Lung (tissue), 12 donors: Measurements from ENCODE around the gene DLEC1. TPM values are rescaled to one million over a fixed set of nuclear protein-coding genes. Genes with fewer than 3 reads are reported as not detected.

Experiments
- ATAC-seq: fragments of 200-7000 bp; cut with Tn5 transposase; one replicate; pipeline ENCODE4 v1.9.1; 2020; ENCODE audit warnings: moderate number of reproducible peaks; ENCODE audit not compliant: insufficient read depth, low FRiP score
- DNase-seq, 3 donors: peaks; one replicate each; pipeline ENCODE4 v3.0.0-alpha.2; 2013 to 2017
- H3K27ac ChIP-seq, 2 donors: one replicate each; pipeline ENCODE4 v1.5.1; 2013; ENCODE audit warnings: mild to moderate bottlenecking in 2 of 2, moderate library complexity in 2 of 2, control low read depth in 1 of 2, inconsistent platforms in 1 of 2, low read depth in 1 of 2, low read length in 1 of 2
- H3K27me3 ChIP-seq, 3 donors: one replicate each; pipeline ENCODE4 v1.5.1; 2013; ENCODE audit warnings: low read length in 2 of 3; ENCODE audit not compliant: control insufficient read depth in 3 of 3, insufficient read depth in 3 of 3
- H3K36me3 ChIP-seq, 4 donors: one replicate each; pipeline ENCODE4 v1.5.1; 2013; ENCODE audit warnings: low read length in 4 of 4, mild to moderate bottlenecking in 1 of 4, moderate library complexity in 1 of 4; ENCODE audit not compliant: control insufficient read depth in 4 of 4, insufficient read depth in 4 of 4
- H3K4me1 ChIP-seq, 5 donors: one replicate each; pipeline ENCODE4 v1.5.1; 2013; ENCODE audit warnings: low read length in 5 of 5, mild to moderate bottlenecking in 2 of 5, moderate library complexity in 1 of 5; ENCODE audit not compliant: control insufficient read depth in 5 of 5, insufficient read depth in 5 of 5
- H3K4me3 ChIP-seq: one replicate; pipeline ENCODE4 v1.5.1; 2013; ENCODE audit warnings: mild to moderate bottlenecking, control low read depth, moderate library complexity
- H3K9ac ChIP-seq, 2 donors: one replicate each; pipeline ENCODE4 v1.5.1; 2013; ENCODE audit warnings: low read length in 2 of 2, control low read depth in 1 of 2; ENCODE audit not compliant: insufficient read depth in 1 of 2
- H3K9me3 ChIP-seq, 4 donors: one replicate each; pipeline ENCODE4 v1.5.1; 2013; ENCODE audit warnings: low read length in 3 of 4, mild to moderate bottlenecking in 1 of 4, moderate library complexity in 1 of 4; ENCODE audit not compliant: control insufficient read depth in 4 of 4, insufficient read depth in 3 of 4
- WGBS, 2 donors: extraction: QIAGEN DNeasy Blood & Tissue Kit; methylation state at CpG; one replicate each; pipeline ENCODE4 v1.1.7; 2013; 5-methylcytosine and 5-hydroxymethylcytosine counted together
- polyA plus RNA-seq, 2 donors: library from polyadenylated mRNA; stranded (reverse); fragments of 200-250 nt; gene quantifications; one replicate each; pipeline ENCODE4 v1.2.1, GENCODE V29; 2013
- total RNA-seq, 2 donors: library from RNA; depleted of rRNA in 1 of 2; stranded (reverse); fragments of >200 nt in 1 of 2; gene quantifications; one replicate each; pipeline ENCODE4 v1.2.1, GENCODE V29; 2014 to 2021
- TF ChIP-seq, protein P1 (sequence below): IDR thresholded peaks from 2 replicates; pipeline ENCODE4 v1.5.1; 2012; ENCODE audit warnings: mild to moderate bottlenecking; ENCODE audit errors: control extremely low read depth, extremely low read depth
- donor health status: control.
- donor health status: control.
- donor health status: Bipolar disorder and iron deficiency.
- donor health status: healthy.
- donor health status: DM: yes; HTN: yes; CAD: no.

The DLEC1 gene
- total and polyA plus RNA-seq, 4 donors = 4.2 to 28.8 (median 8.0) TPM

DNA sequence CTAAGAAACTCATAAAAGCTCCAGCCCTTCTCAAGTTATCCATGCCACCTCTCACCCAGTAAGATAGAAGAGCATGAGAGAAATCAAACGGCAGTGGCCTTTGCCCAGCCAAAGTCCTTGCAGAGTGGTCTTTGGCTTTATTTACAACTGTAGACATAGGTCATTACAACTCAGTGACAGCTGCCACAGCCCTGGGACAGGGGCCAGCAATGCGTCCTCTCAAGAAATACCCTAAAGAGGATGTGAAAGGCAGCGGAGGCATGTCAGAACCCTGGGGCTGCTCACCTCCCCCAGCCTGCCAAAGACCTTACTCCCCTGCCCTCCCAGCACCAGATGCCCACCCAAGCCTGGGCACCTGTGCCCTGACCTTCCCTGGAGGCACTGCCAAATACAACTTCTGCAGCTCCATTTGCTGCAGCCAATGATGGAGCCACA, 91.6 kb downstream of the DLEC1 start:
- Histone ChIP-seq H3K36me3 (peaks cover 10 to 54% (median 48%) of the 10 kb centered on the region in 4 donors), H3K4me3 (no peak overlapping the region), H3K9me3 (no peaks in the 10 kb centered on the region), H3K27ac (no peak overlapping the region), H3K9ac (no peak overlapping the region), H3K27me3 (no peaks in the 10 kb centered on the region), H3K4me1 (peaks cover 0 to 24% (median 0%) of the 10 kb centered on the region in 5 donors)
- no peak for DNase-seq
- 74 to 76% methylated on average over 3 of the region's 3 CpGs for WGBS, 2 donors
- TF ChIP-seq, protein P1, sequence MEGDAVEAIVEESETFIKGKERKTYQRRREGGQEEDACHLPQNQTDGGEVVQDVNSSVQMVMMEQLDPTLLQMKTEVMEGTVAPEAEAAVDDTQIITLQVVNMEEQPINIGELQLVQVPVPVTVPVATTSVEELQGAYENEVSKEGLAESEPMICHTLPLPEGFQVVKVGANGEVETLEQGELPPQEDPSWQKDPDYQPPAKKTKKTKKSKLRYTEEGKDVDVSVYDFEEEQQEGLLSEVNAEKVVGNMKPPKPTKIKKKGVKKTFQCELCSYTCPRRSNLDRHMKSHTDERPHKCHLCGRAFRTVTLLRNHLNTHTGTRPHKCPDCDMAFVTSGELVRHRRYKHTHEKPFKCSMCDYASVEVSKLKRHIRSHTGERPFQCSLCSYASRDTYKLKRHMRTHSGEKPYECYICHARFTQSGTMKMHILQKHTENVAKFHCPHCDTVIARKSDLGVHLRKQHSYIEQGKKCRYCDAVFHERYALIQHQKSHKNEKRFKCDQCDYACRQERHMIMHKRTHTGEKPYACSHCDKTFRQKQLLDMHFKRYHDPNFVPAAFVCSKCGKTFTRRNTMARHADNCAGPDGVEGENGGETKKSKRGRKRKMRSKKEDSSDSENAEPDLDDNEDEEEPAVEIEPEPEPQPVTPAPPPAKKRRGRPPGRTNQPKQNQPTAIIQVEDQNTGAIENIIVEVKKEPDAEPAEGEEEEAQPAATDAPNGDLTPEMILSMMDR = no peak
- no peak for ATAC-seq

DNA sequence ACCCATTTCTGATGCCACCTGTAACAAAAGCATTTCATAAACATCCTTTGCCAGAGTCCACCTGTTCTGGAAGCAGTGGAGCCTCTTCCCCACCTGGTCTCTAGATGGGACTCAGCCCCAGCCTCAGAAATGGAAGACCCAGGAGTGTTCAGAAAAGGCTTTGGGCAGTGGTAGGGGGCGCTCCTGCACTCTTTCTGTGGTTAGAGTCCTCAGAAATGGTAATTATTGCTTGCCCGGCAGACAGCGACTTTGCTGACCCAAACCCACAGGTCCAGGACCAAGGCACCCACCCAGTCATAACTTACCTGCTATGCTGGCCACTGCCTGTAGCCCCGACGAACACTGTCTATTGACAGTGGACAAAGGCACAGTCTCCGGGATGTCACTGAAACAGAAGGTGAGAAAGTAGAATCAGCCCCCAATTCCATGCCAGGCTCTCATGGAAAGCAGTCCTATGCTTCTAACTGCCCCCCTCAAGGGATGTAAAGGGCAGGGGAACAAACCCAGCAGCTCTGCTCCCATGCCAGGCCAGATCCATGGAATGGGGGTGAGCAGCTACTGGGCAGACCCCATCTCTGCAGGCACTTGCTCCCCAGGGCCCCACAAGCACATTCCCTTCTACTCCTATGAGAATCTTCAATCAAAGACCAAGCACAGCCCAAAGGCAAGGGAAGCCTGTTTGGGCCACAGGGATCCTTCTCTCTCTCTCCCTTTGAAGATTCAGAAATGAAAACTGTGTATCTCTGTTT, 92.8 kb downstream of the DLEC1 start:
- Histone ChIP-seq H3K4me1 (peaks cover 0 to 24% (median 0%) of the 10 kb centered on the region in 5 donors), H3K36me3 (peaks cover 6 to 44% (median 39%) of the 10 kb centered on the region in 4 donors), H3K27me3 (no peaks in the 10 kb centered on the region), H3K9me3 (no peaks in the 10 kb centered on the region), H3K27ac (no peak overlapping the region), H3K4me3 (no peak overlapping the region), H3K9ac (no peak overlapping the region)
- ATAC-seq = no peak
- DNase-seq = peak in 2 of 3 donors; percentile 36 to 37
- TF ChIP-seq, protein P1 = no peak
- 80 to 81% methylated on average over 6 of the region's 6 CpGs for WGBS, 2 donors

DNA sequence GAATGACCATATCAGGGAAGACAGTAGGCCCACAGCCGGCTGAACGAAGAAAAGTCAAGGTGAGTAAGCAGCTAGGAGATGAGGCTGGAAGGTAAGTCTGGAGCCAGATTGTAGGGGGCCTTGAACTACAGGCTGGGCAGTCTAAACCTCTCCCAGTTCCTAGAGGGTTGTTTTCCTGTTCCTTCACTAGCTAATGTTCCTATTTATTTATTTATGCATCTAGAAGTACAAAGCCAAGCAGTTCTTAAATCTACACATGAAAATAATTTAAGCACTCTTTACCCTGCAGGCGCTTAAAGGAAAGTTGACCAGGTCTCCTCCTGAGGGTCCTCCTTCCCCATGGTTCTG, 94.2 kb downstream of the DLEC1 start:
- TF ChIP-seq, protein P1 = no peak
- Histone ChIP-seq H3K36me3 (peaks cover 0 to 37% (median 30%) of the 10 kb centered on the region in 4 donors), H3K9ac (no peak overlapping the region), H3K27ac (peak overlapping the region in 1 of 2 donors; percentile 66), H3K4me3 (no peak overlapping the region), H3K27me3 (no peaks in the 10 kb centered on the region), H3K9me3 (no peaks in the 10 kb centered on the region), H3K4me1 (peaks cover 0 to 26% (median 5%) of the 10 kb centered on the region in 5 donors)
- 82 to 84% methylated on average over 3 of the region's 3 CpGs for WGBS, 2 donors
- ATAC-seq (no peak), DNase-seq (no peak)
